ENCODE results near the gene BRMS1L.

DNA sequence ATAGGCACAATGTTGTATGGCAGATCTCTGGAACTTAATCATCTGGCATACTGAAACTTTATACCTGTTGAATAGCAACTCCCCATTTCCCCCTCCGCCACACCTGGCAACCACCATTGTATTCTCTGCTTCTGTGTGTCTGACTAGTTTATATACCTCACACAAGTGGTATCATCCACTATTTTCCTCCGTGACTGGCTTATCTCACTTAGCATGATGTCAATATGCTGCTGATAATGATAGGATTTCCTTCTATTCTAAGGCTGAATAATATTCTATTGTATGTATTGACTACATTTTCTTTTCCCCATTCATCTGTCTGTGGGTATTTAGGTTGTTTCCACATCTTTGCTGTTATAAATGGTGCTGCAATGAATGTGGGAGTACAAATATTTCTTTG, 21.5 kb downstream of the BRMS1L start:
- no peak for TF ChIP-seq POLR2A (IDR thresholded peaks at IDR 0.05; ENCODE audit: low read length)
- TF ChIP-seq GATA1 (IDR thresholded peaks at IDR 0.05; ENCODE audit: low read depth, low read length): no peak

Data from erythroblast (primary cell).